ENCODE measurements around the gene ZMYND8. TPM values are rescaled to one million over a fixed set of nuclear protein-coding genes. Genes with fewer than 3 reads are reported as not detected.

Gene ZMYND8
- polyA plus RNA-seq, 3 donors, result 39.6 to 42.8 (median 41.2) TPM

DNA sequence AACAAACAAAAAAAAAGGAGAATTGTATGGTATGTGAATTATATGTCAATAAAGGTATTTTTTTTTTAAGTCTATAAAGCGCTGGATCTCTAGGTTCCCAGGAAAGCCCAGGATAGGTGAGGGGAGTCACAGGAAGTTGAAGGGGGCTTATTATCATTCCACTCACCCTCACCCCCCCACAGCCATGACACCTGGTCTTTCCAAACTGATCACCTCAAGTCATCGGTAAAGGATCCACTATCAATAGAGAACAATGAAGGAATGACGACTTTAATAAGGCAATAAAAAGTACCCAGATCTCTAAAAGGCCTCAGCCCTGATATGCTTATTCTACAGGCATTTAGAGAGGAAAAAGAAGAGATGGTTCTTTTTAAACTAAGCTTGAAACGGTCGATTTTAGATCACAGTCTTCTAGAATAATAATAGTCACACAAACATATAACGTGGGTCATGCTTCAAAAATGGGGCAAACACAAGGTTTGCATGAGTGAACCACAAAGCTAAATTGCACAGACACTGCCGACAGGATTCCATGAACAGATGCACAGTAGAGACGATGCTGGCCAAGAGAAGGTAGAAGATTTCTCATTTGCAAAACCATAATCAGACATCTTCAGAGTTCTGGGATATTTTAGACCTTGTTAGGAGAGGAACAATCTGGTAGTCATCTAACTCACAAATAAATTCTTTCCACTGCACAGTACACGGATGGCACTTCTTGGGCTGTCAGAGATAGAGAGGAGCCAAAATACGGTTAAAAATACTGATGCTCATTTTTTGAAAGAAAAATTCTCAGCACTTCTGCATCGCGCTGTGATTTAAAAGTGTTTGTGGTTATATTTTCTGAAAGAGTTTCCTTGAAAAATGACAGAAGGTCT is 21.0 kb downstream of the ZMYND8 start:
- no peak for DNase-seq (ENCODE audit: low read depth in 3 of 3, low spot score in 2 of 3)

DNA sequence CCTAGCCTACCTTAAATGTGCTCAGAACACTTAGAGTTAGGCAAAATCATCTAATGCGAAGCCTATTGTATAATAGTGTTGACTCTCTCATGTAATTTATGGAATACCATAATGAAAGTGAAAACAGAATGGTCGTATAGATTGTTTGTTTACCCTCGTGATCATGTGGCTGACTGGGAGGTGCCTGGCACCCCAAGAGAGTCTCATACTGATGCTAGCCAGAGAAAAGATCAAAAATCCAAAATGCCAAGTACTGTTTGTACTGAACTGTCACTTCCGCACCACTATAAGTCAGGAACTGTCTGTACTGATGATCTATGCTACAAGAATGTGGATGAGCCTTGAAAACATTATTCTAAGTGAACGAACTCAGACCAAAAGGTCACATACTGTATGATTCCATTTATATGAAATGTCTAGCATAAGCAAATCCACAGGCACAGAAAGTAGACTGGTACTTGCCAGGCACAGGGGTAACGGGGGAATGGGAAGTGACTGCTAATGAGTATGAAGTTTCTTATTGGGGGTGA is 22.4 kb downstream of the ZMYND8 start:
- DNase-seq (ENCODE audit: low read depth in 3 of 3, low spot score in 2 of 3), result no peak

DNA sequence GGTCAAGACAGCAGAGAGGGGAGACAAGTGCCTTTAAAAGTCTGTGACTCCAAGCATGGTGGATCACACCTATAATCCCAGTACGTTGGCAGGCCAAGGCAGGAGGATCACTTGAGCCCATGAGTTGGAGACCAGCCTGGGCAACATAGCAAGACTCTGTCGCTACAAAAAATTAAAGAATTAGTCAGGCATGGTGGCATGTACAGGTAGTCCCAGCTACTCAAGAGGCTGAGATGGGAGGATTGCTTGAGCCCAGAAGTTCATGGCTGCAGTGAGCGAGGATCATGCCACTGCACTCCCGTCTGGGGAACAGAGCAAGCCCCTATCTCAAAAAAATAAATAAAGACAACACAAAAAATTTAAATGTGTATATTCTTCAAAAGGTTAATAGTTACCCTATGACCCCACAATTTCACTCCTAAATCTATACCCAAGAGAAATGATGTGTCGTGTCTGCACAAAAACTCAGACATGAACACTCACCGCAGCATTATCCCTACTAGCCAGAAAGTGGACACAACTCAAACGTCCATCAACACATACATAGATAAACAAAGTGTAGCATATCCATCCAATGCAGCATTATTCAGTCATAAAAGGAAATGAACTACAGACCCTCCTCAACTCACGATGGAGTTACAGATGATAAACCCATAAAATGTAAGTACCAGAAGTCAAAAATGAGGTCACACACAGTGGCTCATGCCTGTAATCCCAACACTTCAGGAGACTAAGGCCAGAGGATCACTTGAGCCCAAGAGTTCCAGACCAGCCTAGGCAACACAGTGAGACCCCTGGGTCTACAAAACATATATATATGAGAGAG is 23.9 kb downstream of the ZMYND8 start:
- no peak for DNase-seq (ENCODE audit: low read depth in 3 of 3, low spot score in 2 of 3)

DNA sequence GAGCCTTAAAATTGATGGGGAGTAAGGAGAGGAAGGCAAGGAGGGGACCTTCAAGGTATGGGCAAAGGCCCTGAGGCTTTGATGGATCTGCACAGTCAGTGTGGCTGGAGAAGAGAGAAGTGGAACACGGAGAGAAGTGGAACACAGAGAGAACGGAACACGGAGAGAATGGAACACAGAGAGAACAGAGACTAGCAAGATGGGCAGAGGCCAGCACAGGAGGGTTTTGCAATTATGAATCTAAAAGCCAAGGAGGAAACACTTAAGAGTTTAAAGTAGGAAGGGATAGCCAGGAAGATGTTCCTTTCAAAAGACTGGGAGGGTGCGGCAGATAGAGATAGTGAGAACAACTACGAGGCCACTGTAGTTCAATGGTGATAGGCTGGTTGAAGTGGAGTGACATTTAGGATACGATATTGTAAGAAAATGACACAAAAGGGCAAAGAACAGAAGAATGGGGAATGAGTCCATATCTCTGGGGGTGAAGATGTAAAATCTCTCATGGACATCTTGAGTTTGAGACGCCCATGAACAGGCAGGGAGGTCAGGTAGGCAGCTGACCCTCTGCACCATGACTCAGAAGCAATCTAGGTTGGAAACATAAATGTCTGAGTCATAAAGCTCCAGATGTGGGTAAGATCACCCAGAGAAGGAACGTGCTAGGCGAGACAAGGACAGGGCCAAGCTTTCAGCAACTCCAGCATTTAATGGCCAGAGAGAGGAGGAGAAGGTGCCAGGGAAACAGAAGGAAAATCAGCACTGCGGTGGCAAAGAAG is 25.4 kb downstream of the ZMYND8 start:
- DNase-seq (ENCODE audit: low read depth in 3 of 3, low spot score in 2 of 3), result no peak

DNA sequence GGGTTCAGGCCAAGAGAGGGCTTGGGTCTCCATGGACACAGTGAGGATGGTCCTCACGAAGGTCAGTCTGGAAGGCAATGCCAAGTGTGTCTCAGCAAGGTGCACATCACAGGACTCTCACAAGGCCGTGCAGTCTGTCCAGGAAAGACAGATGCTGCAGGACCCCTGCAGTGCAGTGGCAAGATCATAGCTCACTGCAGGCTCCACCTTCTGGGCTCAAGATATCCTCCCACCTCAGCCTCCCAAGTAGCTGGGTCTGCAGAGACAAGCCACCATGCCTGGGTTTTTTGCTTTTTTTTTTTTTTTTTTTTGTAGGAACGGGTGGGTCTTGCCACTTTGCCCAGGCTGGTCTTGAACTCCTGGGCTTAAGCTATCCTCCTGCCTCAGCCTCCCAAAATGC is 26.4 kb downstream of the ZMYND8 start:
- DNase-seq (ENCODE audit: low read depth in 3 of 3, low spot score in 2 of 3), result no peak

DNA sequence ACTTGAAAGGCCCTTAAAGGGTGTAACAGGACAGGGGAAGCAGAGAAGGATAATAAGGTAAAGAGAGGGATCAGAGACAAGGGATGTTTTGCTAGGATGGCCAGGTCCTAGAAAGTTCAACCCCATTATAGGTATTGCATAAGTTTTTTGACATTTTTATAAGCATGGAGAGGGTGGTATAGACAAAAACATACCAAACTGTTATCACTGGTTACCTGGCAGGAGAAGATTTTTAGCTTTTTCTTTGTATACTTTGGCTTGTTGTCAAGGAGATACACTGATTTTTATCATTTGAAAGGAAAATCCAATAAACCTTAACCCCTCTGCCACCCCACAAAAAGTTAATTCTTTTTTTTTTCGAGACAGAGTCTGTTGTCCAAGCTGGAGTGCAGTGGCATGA is 28.4 kb downstream of the ZMYND8 start:
- DNase-seq (ENCODE audit: low read depth in 3 of 3, low spot score in 2 of 3), result no peak

DNA sequence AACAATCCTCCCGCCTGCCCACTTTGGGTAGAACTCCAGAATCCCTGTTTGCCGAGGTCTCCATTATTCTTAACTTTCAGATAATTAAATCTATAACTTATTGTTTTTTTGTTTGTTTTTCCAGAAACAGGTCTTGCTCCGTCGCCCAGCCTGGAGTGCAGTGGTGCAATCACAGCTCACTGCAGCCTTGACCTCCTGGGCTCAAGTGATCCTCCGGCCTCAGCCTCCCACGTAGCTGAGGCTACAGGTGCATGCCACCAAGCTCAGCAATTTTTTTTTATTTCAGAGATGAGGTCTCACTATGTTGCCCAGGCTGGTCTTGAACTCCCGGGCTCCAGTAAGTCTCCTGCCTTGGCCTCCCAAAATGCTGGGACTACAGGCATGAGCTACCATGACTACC is 28.8 kb downstream of the ZMYND8 start:
- no peak for DNase-seq (ENCODE audit: low read depth in 3 of 3, low spot score in 2 of 3)

DNA sequence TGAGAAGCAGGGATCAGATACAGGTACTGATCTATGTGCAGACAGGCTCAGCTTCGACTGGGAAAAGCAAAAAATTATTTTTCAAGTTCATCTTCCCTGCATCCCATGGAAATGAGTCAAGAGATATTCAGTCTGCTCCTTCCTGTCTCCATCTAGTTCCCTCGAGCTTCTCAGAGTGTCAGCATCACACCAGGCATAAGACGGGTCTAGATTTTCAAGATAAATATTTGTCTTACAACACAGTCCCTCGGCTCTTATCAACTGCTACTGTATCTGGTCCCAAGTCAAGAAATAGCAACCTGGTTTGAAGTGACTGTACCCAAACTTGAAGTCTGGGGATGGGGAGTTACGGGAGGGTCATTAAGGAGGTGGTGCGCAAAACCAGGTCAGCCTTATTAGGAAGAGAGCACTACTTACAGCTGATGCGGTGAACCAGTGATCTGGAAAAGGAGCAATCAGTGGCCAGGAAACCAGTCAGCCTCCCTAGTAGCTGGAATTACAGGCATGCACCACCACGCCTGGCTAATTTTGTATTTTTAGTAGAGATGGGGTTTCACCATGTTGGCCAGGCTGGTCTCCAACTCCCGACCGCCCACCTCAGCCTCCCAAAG is 29.7 kb downstream of the ZMYND8 start:
- DNase-seq (ENCODE audit: low read depth in 3 of 3, low spot score in 2 of 3), result no peak

GRCh38 chr20:47325242-47325641 is 31.3 kb downstream of the ZMYND8 start:
- no peak for DNase-seq (ENCODE audit: low read depth in 3 of 3, low spot score in 2 of 3)

DNA sequence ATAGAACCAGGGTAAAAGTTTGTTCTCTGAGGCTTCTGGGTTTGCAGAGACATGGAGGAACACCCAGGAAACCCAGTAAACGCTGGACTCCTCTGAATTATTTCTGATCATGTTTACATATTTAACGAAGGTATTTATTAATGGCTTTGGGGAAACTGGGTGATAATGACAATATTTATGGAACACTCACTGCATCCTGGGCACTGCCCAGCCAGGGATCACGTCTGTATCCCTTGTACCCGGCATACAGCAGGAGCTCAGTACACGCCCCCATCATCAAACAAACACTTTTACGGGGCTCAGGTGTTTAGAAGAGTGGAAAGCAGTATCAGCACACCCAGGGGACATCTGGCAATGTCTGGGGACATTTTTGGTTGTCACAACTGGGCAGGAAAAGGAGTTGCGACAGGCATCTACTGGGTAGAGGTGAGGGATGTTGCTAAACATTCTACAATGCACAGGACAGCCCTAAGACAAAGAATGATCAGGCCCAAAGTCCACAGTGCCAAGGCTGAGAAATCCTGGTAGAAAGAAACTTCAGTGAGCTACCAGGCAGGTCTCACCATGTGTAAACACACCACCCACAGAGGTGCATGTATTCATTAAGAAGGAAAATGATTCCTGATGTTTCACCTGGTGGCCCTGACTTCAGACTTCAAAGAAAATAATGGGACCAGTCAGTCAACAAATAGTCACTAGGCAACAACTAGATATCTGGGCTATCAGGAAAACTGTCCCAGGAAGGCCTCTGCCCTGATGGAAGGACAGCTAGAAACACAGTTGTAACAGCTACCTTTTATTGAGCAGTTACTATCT is 35.3 kb downstream of the ZMYND8 start:
- DNase-seq (ENCODE audit: low read depth in 3 of 3, low spot score in 2 of 3), result no peak

DNA sequence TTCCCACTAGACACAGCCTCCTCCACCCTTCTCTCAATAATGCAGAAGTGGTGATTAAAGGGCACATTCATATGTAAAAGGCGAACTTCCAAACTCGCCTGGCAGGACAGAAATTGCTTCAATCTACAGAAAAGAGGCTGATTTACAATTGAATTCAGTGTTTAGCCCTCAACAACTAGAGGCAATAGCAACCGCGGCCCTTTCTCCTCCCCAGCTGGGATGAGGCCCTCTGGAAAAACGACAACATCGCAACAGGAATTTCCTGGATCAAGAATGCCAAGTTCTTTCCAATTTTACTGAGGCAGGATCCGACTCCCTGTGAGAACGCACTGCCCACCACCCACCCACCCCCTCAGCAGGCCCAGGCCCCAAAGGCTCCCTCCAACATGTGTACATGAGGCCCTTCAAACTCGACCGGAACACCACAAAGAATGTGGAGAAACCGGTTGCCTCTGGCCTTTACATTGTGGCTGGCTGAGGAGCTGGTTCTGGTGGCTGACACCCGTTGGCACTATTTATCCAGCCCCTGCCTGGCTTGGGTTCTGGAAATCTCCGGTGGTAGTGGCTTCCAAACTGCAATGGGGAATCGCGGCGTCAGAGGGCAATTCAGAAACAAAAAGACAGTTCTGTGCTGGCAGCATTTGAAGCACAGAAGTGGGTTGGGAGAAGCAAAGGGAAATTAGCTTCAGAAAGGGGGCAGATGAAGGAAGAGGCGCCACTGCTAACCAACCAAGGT is 36.8 kb downstream of the ZMYND8 start:
- DNase-seq (ENCODE audit: low read depth in 3 of 3, low spot score in 2 of 3), result peak in 2 of 3 donors; percentile 62 to 76

DNA sequence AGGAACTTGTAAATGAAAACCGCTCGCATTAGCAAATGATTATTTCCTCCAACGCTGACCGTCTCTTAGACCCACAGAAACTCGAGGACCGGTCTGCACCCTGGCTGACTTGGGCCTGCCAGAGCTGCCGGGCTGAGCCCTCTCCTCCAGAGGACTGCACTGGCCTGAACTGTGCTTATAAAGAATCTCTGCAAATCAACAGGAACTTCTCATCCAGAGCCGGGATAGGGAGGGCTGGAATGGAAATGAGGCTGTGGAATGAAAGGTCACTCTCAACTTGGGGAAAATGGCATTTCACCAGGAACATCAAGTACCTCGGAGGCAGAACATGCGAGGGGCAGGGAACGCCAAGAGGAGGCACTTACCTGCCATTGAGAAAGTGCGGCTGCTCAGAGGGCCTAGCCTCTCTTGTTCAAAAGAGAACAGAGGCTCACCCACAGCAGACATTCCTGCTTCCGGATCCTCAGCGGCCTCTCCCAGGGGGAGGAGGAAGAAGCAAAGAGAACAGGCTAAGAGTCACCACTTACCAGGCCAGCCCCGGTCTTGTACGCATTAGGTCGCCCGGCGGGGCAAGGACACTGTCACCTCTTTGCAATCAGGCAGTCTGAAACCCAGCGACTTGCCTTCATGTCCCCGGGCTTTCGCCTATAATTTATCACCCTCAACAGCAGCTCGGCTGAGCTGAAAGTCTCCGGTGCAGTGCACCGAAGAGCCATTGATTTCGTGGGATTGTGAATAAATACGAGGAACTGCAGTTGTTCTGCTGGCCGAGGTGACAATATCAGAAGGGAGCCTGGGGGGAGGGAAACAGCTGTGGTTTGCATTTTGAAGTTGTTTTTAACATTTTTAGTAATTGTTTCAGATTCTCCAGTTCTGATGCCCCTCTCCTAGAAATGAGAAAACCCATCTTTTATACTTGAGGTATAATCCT is 37.6 kb downstream of the ZMYND8 start:
- DNase-seq (ENCODE audit: low read depth in 3 of 3, low spot score in 2 of 3), result peak in 2 of 3 donors; percentile 63 to 66

DNA sequence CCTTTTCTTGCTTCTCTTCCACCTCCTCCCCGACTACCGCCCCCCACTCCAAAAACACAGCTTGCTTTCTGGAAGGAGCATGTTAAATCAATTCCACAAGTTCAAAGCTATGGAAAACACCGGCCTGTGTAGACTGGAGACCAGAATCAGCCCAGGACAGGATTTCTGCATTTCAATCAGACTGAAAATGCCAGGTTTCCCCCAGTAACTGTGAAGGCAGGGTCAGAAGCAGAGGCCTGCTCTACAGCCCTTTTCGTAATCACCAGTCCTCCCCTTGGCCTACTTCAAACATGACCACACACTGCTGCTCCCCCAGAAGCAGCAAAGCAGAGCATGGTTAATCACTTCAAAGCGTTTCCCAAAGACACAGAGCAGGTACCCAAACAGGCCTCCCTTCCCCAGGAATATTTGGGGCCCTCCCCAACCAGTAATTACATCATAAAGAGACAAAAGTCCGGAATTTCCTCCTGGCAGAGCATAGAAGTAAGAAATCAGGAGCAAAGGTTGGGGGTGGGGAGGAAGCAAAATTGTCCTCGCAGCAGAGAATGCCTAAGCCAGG is 38.4 kb downstream of the ZMYND8 start:
- no peak for DNase-seq (ENCODE audit: low read depth in 3 of 3, low spot score in 2 of 3)

- no peak for DNase-seq (ENCODE audit: low read depth in 3 of 3, low spot score in 2 of 3)
Measured at GRCh38 chr20:47317127-47317895, 39.2 kb downstream of the ZMYND8 start.

GRCh38 chr20:47316776-47317126 is 39.7 kb downstream of the ZMYND8 start:
- DNase-seq (ENCODE audit: low read depth in 3 of 3, low spot score in 2 of 3), result no peak

- no peak for DNase-seq (ENCODE audit: low read depth in 3 of 3, low spot score in 2 of 3)
Measured at GRCh38 chr20:47315339-47316056, 41.0 kb downstream of the ZMYND8 start.

Data from right renal cortex interstitium (tissue), 3 donors.